Globus pallidus (tissue), 1 donor: ENCODE data around the gene WDR45B.

Experiments
- DNase-seq: peaks from one replicate; pipeline ENCODE4 v3.0.0-alpha.2; 2015; ENCODE audit warnings: low spot score

WDR45B gene

DNA sequence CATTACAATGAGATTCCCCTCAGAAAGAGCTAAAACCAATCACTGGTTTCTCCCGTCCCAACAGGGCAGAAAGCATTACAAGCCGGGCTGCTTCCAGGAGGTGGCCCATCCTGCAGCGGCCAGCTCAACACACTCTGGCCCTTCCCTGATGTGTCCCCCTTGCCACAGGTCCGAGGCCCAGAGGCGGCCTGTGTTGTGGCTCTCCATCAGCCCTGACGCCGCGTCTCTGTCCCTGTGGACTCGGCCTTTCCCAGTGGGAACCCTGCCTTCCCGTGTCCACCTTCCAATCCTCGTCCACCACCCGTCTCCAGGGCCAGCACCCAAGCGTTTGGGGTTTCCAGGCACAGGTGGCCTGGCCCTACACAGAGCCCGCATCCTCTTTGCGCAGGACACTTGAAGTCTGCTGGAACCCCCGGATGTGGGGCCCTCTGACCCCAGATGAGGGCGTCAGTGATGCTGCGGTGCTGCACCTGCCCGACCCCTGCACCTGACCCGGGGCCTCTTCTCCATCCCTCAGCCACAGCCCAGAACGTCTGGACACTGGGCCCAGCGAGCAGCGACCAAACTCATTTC, 29.2 kb upstream of the WDR45B start:
- DNase-seq: no peak

GRCh38 chr17:82675476-82676245, 27.4 kb upstream of the WDR45B start:
- DNase-seq: no peak

- peak; percentile 94 for DNase-seq
These were observed 26.6 kb upstream of the WDR45B start for GRCh38 chr17:82674656-82675475.

DNA sequence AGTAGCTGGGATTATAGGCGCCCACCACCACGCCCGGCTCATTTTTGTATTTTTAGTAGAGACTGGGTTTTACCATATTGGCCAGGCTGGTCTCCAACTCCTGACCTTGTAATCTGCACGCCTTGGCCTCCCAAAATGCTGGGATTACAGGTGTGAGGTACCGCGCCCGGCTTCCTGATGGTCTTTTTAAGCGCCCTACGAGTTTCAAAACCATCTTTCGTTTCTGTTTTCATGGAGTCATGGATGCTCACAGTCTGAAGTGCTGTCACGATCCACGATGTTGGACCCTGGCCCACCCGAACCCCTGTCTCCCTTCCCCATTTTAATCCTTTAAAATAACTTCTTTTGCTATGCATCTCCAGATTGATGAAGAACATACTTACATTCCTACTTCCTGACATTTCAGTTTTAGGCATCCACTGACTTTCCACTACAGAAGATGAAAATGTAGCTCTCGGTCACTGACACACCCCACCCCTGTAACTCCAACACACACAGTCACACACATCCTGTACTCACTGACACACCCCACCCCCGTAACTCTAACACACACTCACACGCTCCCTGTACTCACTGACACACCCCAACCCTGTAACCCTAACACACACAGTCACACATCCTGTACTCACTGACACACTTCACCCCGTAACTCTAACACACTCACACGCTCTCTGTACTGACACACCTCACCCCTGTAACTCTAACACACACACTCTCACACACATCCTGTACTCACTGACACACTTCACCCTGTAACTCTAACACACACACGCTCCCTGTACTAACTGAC, 22.6 kb upstream of the WDR45B start:
- no peak for DNase-seq

DNA sequence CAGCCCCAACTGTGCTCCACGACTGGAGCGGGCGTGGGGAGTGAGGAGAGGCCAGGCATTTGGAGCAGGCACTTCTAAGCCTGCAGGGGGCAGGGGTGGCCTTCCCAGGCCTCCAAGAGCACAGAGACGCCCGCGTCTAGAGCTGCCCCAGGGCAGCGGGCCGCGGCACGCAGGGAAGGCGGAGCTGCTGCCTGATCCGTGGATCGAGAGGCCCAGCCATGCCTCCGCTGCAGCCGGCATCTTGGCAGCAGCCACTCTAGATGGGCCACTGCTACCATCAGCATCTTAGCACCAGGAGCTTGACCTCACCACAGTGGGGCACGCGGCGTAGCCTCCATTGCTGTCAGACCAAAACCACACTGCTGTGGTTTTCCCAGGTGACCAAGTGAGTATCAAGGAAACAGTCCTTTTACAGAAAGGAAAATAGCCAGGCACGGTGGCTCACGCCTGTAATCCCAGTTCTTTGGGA, 20.4 kb upstream of the WDR45B start:
- peak; percentile 90 for DNase-seq

- no peak for DNase-seq
These were observed 19.9 kb upstream of the WDR45B start for GRCh38 chr17:82668024-82668630.

DNA sequence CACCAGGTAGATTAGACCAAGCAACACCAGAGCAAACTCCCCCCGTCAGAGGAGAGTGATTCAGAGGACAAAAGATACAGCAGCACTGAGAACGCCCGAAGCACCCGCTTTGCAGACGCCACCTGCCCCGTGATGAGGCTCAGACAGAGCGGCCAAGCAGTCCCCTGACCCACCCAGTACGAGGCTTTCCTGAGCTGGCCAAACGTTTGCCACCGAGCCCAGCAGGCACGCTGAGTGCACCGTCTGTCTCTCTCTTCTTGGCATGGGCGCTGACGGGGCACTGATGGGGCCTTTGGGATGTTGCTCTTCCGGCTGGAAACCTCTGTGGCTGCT, 19.4 kb upstream of the WDR45B start:
- DNase-seq: no peak

DNA sequence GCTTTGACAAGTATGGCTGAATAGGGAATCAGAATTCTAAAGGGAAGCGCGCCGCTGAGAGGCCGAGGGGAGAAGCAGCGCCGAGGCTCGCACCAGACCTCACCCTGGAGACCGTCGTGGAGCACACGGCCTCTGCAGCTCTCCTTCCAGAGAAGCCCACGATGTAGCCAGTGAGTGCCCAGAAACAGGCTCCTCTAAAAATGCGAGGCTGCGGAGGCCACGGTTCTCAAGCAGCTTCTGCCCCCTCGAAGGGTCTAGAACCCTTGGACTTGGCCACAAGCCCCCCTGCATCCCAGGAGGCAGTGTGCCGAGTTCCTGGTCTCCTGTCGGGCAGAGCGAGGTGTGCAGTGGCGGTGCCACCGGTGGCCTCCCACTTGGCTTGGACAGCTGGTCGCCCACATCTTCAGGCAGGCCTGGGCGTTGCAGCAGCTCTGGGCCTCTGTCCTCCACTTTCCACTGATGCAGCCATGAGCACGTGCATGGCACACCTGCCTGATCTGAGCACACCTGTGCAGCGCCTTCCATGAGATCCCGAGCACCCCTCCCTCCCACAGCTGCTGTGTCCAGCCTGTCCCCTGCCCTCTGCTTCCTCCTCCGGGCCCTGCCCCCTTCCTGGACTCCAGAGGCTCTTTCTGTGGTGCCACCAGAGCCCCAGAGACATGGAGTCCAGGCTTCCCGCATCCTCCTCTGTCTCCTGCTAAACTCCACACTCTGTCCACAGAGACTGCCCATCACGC, 18.9 kb upstream of the WDR45B start:
- DNase-seq: no peak

GRCh38 chr17:82665891-82666290, 17.6 kb upstream of the WDR45B start:
- DNase-seq: no peak

DNA sequence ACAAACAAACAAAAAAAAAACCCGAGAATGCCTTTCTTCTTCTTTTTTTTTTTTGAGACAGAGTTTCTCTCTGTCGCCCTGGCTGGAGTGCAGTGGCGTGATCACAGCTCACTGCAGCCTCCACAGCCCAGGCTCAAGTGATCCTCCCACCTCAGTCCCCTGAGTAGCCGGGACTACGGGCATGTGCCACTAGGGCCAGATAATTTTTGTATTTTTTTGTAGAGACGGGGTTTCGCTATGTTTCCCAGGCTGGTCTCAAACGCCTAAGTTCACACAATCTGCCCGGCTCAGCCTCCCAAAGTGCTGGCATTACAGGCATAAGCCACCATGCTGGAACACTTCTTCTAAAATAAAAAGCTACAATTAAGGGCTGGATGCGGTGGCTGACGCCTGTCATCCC, 17.0 kb upstream of the WDR45B start:
- no peak for DNase-seq

DNA sequence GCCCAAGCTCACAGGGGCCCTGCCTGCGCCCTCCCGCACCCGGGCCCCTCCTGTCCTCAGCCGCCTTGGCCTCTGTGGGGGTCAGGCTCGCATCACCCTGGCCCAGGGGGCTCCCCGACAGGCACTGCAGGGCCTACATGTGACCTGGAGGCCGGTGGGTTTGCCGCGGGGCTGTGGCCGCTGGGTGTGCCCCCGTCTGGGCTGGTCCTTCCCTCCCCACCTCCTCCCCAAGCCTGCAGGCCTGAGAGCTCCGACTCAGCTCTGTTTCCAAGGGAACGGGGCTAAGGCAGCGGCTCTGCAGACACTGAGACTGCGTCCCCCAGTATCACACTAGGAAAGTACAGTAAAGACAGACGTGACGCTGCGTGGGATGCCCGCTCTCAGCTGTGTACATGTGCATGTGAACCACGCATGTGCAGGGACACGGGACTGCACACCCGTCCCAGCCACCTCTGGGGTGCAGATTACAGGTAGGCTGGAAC, 16.5 kb upstream of the WDR45B start:
- DNase-seq: no peak

DNA sequence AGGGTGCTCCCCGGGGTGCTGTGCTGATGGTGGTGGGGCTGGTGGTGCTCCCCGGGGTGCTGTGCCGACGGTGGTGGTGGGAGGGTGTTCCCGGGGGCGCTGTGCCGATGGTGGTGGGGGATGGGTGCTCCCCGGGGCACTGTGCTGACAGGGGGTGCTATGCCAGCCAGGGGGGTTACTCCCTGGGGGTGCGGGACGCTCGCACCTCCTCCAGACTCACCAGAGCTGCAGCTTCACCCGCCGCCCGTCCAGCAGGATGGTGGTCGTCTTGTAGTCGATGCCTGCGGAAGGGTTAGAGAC, 16.0 kb upstream of the WDR45B start:
- no peak for DNase-seq

- no peak for DNase-seq
These were observed 15.4 kb upstream of the WDR45B start for GRCh38 chr17:82663381-82664275.

- DNase-seq: no peak
These were observed 14.5 kb upstream of the WDR45B start for GRCh38 chr17:82662711-82663261.

DNA sequence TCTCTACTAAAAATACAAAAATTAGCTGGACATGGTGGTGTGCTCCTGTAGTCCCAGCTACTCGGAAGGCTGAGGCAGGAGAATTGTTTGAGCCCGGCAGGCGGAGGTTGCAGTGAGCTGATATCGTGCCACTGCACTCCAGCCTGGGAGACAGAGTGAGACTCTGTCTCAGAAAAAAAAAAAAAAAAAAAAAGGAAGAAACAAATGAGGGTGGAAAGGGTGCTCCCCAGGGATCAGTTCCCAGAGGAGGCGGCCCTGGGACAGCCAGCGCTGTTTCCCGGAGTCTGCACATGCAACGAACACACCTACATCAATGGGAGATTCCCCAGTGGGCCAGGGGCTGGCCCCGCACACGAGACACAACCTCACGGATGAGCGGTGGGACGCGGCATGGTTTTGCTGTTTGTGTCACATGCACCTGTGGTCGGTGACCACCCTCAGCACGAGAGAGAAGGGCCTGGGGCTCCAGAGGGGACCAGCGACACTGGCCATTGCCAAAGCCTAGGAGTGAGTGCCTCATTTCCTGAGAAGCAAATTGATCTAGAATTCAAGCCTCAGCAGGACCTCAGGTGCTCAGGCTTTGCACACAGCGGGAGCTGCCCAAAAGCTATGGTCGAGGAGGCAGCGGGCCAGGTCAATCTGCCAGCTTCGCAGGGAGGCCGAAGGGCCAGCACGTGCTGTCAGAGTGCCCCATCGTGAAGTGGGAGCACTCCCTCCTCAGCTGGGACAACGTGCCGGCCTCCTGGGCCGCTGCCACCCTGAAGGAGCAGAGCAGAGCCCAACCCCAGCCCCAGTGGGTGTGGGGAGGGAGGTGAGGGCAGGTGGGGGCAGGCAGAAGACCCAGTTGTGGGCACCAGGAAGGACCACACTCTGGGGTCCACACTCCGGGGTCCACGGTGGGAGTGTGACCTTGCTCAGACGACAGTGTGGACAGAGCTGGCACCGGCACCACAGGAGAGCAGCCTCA, 13.8 kb upstream of the WDR45B start:
- DNase-seq: no peak

DNA sequence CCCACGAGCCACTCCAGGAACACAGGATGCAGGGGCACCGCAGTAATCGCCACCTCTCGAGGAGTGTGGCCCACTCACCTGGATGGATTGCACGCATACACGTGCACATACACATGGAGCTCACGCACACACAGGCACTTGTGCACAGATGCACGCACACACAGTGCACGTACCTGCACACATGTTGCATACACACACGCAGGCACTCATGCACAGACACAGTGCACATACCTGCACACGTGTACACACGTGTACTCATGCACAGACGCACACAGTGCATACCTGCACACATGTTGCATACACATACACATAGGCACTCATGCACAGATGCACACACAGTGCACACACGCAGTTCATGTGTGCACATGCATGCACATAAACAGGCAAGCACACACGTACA, 11.6 kb upstream of the WDR45B start:
- no peak for DNase-seq

GRCh38 chr17:82658796-82659452, 10.7 kb upstream of the WDR45B start:
- no peak for DNase-seq

- DNase-seq: no peak
These were observed 10.1 kb upstream of the WDR45B start for GRCh38 chr17:82658331-82658730.
